ENCODE measurements around the gene ERFE.
A peak's percentile ranks its signal among the peaks of the same experiment; 100 is the strongest.

The ERFE gene

DNA sequence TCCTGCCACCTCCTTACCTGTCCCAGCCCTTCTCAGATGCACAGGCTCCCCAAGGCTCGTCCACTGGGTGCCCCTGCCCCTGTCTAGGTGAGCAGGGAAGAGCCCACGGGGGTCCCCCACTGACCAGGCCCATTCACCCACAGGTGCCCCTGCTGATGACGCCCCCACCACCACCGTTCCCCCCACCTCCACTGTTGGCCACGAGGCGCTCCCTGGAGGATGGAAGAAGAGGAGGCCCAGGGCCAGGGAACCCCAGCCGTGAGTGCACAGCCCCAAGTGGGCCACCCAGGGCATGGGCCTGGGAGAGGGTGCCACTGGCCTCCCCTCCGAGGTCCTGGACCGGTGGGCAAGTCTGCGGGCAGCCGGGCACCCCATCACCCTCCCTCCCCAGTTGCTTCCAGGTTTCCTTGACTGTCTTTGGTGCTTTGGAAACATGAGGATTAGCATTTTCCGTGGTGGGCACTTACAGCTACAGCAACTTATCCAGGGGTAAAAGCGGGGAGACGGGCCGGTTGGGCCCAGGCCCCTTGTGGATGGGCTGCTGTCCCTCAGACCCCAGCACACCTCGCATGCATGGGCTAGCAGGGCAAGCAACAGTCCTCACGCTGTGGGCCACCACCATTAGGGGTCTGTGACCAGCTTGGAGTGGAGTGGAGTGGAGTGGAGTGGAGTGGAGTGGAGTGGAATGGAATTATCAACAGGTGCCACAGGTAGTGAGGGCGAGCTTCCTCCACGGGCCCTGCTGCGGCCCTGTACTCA, 33.5 kb upstream of the ERFE start:
- no peak for DNase-seq

- DNase-seq = no peak
Measured at GRCh38 chr2:238126338-238126737, 32.4 kb upstream of the ERFE start.

- no peak for DNase-seq
Measured at GRCh38 chr2:238126775-238127164, 32.0 kb upstream of the ERFE start.

DNA sequence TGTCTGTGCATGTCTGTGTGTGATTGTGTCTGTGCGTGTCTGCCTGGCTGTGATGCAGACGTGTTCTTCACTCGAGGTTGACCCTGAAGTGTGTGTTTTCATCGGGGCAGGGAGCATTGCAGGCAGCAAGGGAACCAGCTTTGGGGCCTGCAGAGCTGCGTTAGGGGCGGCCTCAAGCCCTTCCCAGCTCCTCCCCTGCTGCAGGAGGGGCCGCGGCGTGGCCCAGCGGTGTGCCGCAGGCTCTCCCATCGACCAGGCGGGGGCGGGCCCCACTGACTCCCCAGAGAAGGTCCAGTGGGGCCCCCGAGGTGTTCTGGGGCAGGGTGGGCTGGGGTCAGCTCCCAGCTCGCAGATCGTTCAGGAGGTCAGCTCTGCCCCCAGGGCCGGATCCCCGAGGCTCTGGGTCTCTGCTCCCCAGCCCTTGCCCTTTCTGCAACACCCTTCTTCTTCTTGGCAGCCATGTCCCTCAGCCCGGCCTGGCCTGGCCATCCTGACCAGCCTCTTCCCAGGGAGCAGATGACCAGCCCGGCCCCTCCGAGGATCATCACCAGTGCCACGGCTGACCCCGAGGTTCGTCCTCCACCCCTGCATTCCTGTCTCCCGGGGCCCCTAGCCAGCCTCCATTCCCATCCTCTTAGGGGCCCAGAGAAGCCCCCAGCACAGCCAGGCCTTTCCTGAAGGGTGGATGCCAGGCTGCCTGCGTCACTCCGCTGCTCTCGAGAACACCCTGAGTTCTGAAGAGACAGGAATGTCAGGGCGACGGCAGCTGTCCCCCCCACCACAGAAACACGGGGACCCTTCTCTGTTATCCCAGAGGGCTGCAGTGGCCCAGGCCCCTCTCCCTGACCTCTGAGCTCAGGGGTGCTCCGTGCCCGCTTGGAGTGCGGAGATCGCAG, 31.4 kb upstream of the ERFE start:
- DNase-seq = peak; percentile 70

- no peak for DNase-seq
Measured at GRCh38 chr2:238128061-238128440, 30.7 kb upstream of the ERFE start.

- no peak for DNase-seq
Measured at GRCh38 chr2:238128534-238129001, 30.2 kb upstream of the ERFE start.

- DNase-seq = no peak
Measured at GRCh38 chr2:238129166-238130010, 29.4 kb upstream of the ERFE start.

GRCh38 chr2:238130111-238130695, 28.6 kb upstream of the ERFE start:
- no peak for DNase-seq

GRCh38 chr2:238130696-238131628, 27.8 kb upstream of the ERFE start:
- DNase-seq = no peak

DNA sequence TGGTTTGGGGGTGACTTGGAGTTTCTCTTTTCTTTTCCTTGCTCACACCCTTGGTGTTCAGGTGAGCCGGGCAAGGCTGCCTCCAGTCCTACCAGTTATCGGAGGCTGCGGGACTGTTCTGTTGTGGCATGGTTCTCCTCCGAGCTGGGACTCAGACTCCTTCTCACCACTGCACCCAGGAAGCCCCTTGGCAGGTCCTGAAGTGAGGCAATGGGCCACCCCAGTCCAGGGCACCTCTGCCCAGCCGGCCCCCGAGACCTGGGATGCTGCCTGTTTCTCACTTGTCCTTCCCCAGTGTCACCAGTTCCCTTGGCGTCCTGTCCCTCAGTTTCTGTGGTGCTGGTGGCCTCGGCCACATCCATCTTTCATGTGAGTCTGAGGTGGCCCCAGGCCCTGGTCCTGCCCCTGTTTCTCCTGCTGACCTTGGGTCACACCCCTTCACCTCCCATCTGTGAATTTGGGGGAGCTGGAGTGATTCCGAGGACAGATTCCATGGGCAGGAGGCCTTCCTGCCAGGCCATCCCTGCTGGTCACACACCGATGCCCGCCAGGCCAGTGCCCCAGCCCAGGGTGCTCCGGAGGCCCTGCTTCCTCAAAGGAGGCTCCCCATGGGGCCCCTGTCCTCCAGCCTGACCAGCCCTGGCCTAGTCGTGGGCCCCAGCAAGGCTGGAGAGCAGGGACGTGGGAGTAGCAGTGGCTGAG, 26.9 kb upstream of the ERFE start:
- DNase-seq = no peak

DNA sequence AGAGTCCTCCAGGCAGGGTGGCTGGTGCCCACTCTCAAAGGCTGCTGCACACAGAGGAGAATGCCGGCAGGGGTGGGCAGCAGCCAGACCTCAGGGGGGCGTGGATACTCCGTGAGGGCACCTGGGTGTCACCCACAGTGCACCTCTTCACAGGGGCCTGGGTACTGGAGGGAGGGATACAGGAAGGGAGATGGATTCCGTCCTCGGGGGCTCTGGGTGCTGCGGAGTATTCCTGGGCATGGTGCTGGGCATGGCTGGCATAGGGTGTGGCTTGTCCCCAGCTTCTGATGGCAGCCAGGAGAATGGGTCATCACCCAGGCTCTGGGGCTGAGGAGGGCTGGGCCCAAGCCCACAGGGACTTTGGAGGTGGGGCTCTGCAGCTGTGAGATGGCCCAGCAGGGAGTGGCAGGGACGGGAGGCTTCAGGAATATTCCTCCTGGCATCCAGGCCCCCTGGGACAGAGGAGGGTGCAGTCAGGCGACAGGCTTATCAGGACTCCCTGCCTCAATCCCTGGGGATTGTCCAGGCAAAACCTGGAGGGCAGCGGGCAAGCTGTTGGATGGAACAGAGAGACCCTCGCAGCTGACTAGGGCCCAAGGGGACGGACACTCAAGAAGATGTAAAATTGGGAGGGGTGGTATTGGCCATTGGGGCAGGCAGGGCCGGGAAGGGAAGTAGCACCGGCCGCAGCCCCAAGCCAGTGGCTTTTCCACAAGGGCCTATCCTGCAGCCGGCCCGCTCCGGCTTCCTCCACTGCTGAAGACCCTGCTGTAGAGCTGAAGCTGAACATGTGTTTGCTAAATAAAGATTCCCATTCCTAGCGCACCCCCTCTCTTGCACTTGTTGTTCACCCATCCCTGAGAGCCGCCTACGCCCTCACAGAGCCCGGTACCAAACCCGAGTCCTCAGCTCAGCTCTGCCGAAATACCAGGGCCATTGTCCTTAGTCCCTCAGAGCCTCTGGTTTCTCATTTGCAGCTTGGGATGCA, 26.0 kb upstream of the ERFE start:
- DNase-seq = no peak

DNA sequence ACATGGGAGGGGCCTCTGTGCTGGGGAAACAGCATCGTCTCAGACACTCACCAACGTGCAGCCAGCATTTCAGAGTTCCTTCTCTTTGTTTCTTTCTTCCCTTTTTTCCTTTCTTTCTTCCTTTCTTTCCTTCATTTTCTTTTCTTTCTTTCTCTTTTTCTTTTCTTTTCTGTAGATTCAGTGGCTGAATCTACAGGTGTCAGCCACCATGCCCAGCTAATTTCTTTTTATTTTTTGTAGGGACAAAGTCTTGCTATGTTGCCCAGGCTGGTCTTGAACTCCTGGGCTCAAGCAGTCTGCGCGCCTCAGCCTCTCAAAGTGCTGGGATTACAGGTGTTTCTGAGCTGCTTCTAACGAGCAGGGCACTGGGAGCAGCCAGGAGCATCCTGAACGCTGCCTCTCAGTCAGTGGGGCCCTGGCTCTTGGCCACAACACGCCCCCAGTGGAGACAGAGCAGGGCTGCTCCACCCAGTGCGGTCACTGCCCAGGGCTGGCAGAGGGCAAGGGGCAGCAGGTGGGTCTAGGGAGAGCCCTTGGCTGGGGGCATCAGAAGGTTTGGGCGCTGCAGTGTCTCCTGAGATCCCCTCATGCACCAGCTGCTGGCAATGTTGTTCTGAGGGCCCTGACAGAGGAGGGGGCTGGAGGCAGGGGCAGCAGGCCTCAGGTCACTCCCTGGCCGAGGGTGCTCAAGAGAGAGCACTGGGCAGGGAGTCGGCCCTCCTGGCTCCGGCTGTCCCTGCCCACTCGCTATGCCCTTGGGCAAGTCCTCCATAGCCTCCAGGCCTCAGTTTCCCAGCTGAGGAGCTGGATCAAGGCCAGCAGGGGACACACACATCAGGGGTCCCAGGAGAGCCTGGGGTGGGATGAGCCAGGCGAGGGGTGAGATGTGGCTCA, 25.0 kb upstream of the ERFE start:
- no peak for DNase-seq

GRCh38 chr2:238134393-238134785, 24.4 kb upstream of the ERFE start:
- no peak for DNase-seq

DNA sequence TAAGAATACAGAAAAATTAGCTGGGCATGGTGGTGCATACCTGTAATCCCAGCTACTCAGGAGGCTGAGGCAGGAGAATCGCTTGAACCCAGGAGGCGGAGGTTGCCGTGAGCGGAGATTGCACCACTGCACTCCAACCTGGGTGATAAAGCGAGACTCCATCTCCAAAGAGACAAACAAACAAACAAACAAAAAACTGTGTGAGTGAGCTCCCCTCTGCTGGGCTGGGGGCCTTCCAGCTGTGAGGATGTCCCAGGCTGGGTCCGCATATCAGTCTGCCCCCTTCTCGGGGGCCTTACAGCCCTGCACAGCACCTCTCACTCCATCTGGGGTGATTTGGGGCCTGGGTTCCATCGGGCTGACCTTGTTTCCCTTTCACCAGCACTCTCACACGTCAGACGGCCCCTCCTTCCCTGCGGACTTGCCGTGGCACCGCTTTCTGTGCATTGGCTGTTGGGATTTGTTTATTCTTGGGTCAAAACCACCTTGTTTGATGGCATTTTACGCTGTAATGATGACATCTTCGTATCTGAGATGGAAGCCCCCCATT, 23.1 kb upstream of the ERFE start:
- no peak for DNase-seq

GRCh38 chr2:238136820-238137537, 21.8 kb upstream of the ERFE start:
- no peak for DNase-seq

DNA sequence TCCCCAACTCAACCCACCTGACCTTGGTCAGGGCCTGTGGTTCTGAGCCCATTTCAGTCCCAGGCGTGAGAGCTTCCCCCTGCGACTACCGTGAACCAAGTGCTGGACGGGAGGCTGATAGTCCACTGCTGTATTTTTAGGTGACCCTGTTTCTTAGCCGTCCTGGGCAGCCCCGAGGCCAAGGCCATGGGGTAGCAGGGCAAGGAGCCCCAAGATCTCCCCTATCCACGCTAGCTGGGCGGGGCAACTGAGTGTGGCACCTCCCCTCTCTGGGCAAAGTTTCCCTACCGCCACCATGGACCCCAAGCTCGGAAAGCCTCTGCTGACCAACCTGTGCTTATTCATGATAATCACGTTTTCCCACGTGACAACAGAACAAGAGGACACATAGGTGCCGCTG, 20.9 kb upstream of the ERFE start:
- no peak for DNase-seq
